Neuronal stem cell (in vitro differentiated cells): ENCODE results near the gene NAMPT.

Experiments
- DNase-seq: peaks from one replicate; pipeline ENCODE4 v3.0.0-alpha.2; 2013; ENCODE audit warnings: low spot score
- H2AFZ ChIP-seq: one replicate; pipeline ENCODE4 v1.6.1; 2013; ENCODE audit warnings: mild to moderate bottlenecking, low read length, inconsistent platforms
- H2AK5ac ChIP-seq: 2 replicates; pipeline ENCODE4 v1.6.1; 2013; ENCODE audit warnings: low read depth, mild to moderate bottlenecking, inconsistent platforms, low read length, moderate library complexity, mixed read lengths
- H2BK120ac ChIP-seq: 2 replicates; pipeline ENCODE4 v1.6.1; 2013; ENCODE audit warnings: low read depth, mild to moderate bottlenecking, inconsistent platforms, low read length, moderate library complexity, mixed read lengths
- H2BK12ac ChIP-seq: one replicate; pipeline ENCODE4 v1.6.1; 2013; ENCODE audit warnings: low read length, inconsistent platforms
- H2BK15ac ChIP-seq: 2 replicates; pipeline ENCODE4 v1.6.1; 2013; ENCODE audit warnings: mild to moderate bottlenecking, low read length, inconsistent platforms, mixed read lengths
- H2BK5ac ChIP-seq: one replicate; pipeline ENCODE4 v1.6.1; 2013; ENCODE audit warnings: inconsistent platforms, mild to moderate bottlenecking, low read length, moderate library complexity
- H3K14ac ChIP-seq: one replicate; pipeline ENCODE4 v1.6.1; 2013; ENCODE audit warnings: low read length, inconsistent platforms
- H3K18ac ChIP-seq: 2 replicates; pipeline ENCODE4 v1.6.1; 2013; ENCODE audit warnings: low read length, inconsistent platforms
- H3K23ac ChIP-seq: 2 replicates; pipeline ENCODE4 v1.6.1; 2013; ENCODE audit warnings: low read depth, mild to moderate bottlenecking, mixed read lengths, low read length, inconsistent platforms; ENCODE audit not compliant: poor library complexity
- H3K27ac ChIP-seq: replicated peaks from 3 replicates; pipeline ENCODE4 v1.5.1; 2013; ENCODE audit warnings: low read length, inconsistent platforms
- H3K27me3 ChIP-seq, 3 experiments: 2 replicates each; pipeline ENCODE4 v1.6.1; 2013; ENCODE audit warnings: low read length in 3 of 3, mild to moderate bottlenecking in 2 of 3, inconsistent platforms in 1 of 3, low read depth in 1 of 3, mixed read lengths in 1 of 3, moderate library complexity in 1 of 3; ENCODE audit not compliant: control insufficient read depth in 3 of 3, insufficient read depth in 3 of 3
- H3K36me3 ChIP-seq, 2 donors: replicated peaks in 1 of 2; 2 replicates each; pipeline ENCODE4 v1.6.1; 2013; ENCODE audit warnings: low read length in 2 of 2; ENCODE audit not compliant: control insufficient read depth in 2 of 2, insufficient read depth in 2 of 2
- H3K4ac ChIP-seq: 2 replicates; pipeline ENCODE4 v1.6.1; 2013; ENCODE audit warnings: inconsistent platforms, mild to moderate bottlenecking, low read length, moderate library complexity
- H3K4me1 ChIP-seq, 2 donors: 1 replicate in 1 of 2; 2 replicates in 1 of 2; pipeline ENCODE4 v1.6.1; 2013; ENCODE audit warnings: low read length in 2 of 2, low read depth in 1 of 2; ENCODE audit not compliant: control insufficient read depth in 2 of 2, insufficient read depth in 1 of 2
- H3K4me2 ChIP-seq: one replicate; pipeline ENCODE4 v1.6.1; 2013; ENCODE audit warnings: mild to moderate bottlenecking, low read length, inconsistent platforms; ENCODE audit not compliant: insufficient read depth, poor library complexity, severe bottlenecking
- H3K4me3 ChIP-seq, 2 donors: 2 replicates each; pipeline ENCODE4 v1.5.1; 2013; ENCODE audit warnings: low read length in 2 of 2, mild to moderate bottlenecking in 2 of 2, inconsistent platforms in 1 of 2, moderate library complexity in 1 of 2
- H3K79me1 ChIP-seq: one replicate; pipeline ENCODE4 v1.6.1; 2013; ENCODE audit warnings: low read depth, mild to moderate bottlenecking, inconsistent platforms, low read length, moderate library complexity
- H3K9ac ChIP-seq: one replicate; pipeline ENCODE4 v1.6.1; 2013; ENCODE audit warnings: mild to moderate bottlenecking, low read depth, low read length, inconsistent platforms; ENCODE audit not compliant: poor library complexity
- H3K9me3 ChIP-seq, 2 donors: replicated peaks in 1 of 2; 2 replicates each; pipeline versions ENCODE3 to v1.6.1; 2013; ENCODE audit warnings: low read length in 2 of 2, mild to moderate bottlenecking in 2 of 2, inconsistent platforms in 1 of 2, low read depth in 1 of 2, mixed read lengths in 1 of 2, moderate library complexity in 1 of 2; ENCODE audit not compliant: control insufficient read depth in 2 of 2, insufficient read depth in 1 of 2
- H4K8ac ChIP-seq: one replicate; pipeline ENCODE4 v1.6.1; 2013; ENCODE audit warnings: low read depth, mild to moderate bottlenecking, inconsistent platforms, low read length, moderate library complexity
- H4K91ac ChIP-seq: one replicate; pipeline ENCODE4 v1.6.1; 2013; ENCODE audit warnings: low read length, low read depth, mild to moderate bottlenecking, inconsistent platforms; ENCODE audit not compliant: poor library complexity
- WGBS, 2 donors: extraction: QIAGEN DNeasy Blood & Tissue Kit; methylation state at CpG; one replicate each; pipeline ENCODE4 v1.1.7; 2013; ENCODE audit warnings: missing lambda C conversion rate in 2 of 2, mixed read lengths in 1 of 2; ENCODE audit not compliant: insufficient read length in 2 of 2, insufficient replicate concordance in 1 of 2; ENCODE audit errors: extremely low coverage in 2 of 2; 5-methylcytosine and 5-hydroxymethylcytosine counted together

The NAMPT gene

GRCh38 chr7:106291247-106291646 is 6.5 kb upstream of the NAMPT start:
- H3K14ac ChIP-seq = no peak overlapping the region
- H3K9me3 ChIP-seq = peaks cover 0 to 7% of the 10 kb centered on the region in 2 donors
- H3K23ac ChIP-seq = no peak overlapping the region
- no peak overlapping the region for H4K8ac ChIP-seq
- DNase-seq = no peak
- H3K27me3 ChIP-seq = peaks cover 0 to 20% (median 0%) of the 10 kb centered on the region in 3 experiments
- WGBS, 2 donors = no CpG with 5 or more reads among the region's 4 CpGs
- no peak overlapping the region for H4K91ac ChIP-seq
- H2BK12ac ChIP-seq = no peak overlapping the region
- no peak overlapping the region for H2BK5ac ChIP-seq
- H3K4me3 ChIP-seq = no peak overlapping the region
- H3K36me3 ChIP-seq = no peaks in the 10 kb centered on the region
- H2AFZ ChIP-seq = no peak overlapping the region
- no peaks in the 10 kb centered on the region for H3K79me1 ChIP-seq
- no peak overlapping the region for H2BK15ac ChIP-seq
- no peak overlapping the region for H2AK5ac ChIP-seq
- H3K9ac ChIP-seq = no peak overlapping the region
- peaks cover 0 to under 1% of the 10 kb centered on the region in 2 donors for H3K4me1 ChIP-seq
- H2BK120ac ChIP-seq = no peak overlapping the region
- no peak overlapping the region for H3K4me2 ChIP-seq
- H3K27ac ChIP-seq = no peak overlapping the region
- no peak overlapping the region for H3K18ac ChIP-seq
- H3K4ac ChIP-seq = no peak overlapping the region

GRCh38 chr7:106290319-106290718 is 5.5 kb upstream of the NAMPT start:
- no peak overlapping the region for H2BK5ac ChIP-seq
- H2BK12ac ChIP-seq = no peak overlapping the region
- H3K27me3 ChIP-seq = peaks cover 0 to 20% (median 0%) of the 10 kb centered on the region in 3 experiments
- no peak overlapping the region for H3K18ac ChIP-seq
- no peak overlapping the region for H3K14ac ChIP-seq
- H2AFZ ChIP-seq = no peak overlapping the region
- no peak overlapping the region for H4K8ac ChIP-seq
- no peak overlapping the region for H4K91ac ChIP-seq
- no peak overlapping the region for H2BK15ac ChIP-seq
- no peak overlapping the region for H3K4me3 ChIP-seq
- no peak overlapping the region for H3K4me2 ChIP-seq
- H2AK5ac ChIP-seq = no peak overlapping the region
- no peak for DNase-seq
- H3K36me3 ChIP-seq = no peaks in the 10 kb centered on the region
- H3K23ac ChIP-seq = no peak overlapping the region
- H3K4ac ChIP-seq = no peak overlapping the region
- H2BK120ac ChIP-seq = no peak overlapping the region
- H3K9ac ChIP-seq = no peak overlapping the region
- no CpG with 5 or more reads among the region's 5 CpGs for WGBS, 2 donors
- H3K79me1 ChIP-seq = no peaks in the 10 kb centered on the region
- peaks cover 0 to 7% of the 10 kb centered on the region in 2 donors for H3K9me3 ChIP-seq
- H3K27ac ChIP-seq = no peak overlapping the region
- peaks cover 0 to 3% of the 10 kb centered on the region in 2 donors for H3K4me1 ChIP-seq

DNA sequence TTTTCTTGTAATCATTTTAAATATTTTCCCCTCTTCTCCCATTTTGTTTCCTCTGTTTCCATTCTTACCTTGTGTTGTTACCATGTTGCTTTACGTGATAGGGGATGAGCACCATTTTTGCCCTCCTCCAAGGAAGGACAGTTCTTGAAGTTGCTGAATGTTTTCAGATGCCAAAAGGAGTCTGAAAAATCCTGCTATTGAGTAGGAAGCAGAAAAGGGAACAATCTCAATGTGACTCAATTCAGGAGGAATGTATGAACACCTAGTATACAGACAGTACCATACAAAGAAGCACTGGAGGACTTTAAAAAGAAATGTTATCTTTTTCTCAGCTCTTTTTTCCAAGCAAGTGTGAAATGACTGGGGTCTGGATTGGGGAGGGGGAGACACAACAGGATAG is 5.1 kb upstream of the NAMPT start:
- no peak overlapping the region for H4K8ac ChIP-seq
- H3K79me1 ChIP-seq = no peaks in the 10 kb centered on the region
- H2AK5ac ChIP-seq = no peak overlapping the region
- H3K36me3 ChIP-seq = no peaks in the 10 kb centered on the region
- no peak overlapping the region for H3K18ac ChIP-seq
- no peak overlapping the region for H3K14ac ChIP-seq
- H3K9me3 ChIP-seq = peaks cover 0 to 7% of the 10 kb centered on the region in 2 donors
- no peak overlapping the region for H2BK15ac ChIP-seq
- H3K9ac ChIP-seq = no peak overlapping the region
- peaks cover 0 to 3% of the 10 kb centered on the region in 2 donors for H3K4me1 ChIP-seq
- H4K91ac ChIP-seq = no peak overlapping the region
- no peak overlapping the region for H2BK12ac ChIP-seq
- no peak overlapping the region for H3K4me2 ChIP-seq
- peaks cover 0 to 20% (median 0%) of the 10 kb centered on the region in 3 experiments for H3K27me3 ChIP-seq
- no peak overlapping the region for H3K23ac ChIP-seq
- no peak overlapping the region for H2BK5ac ChIP-seq
- no peak overlapping the region for H3K27ac ChIP-seq
- no peak for DNase-seq
- H2AFZ ChIP-seq = no peak overlapping the region
- H3K4ac ChIP-seq = no peak overlapping the region
- no peak overlapping the region for H2BK120ac ChIP-seq
- WGBS, 2 donors = no CpG with 5 or more reads among the region's 1 CpG
- H3K4me3 ChIP-seq = no peak overlapping the region

DNA sequence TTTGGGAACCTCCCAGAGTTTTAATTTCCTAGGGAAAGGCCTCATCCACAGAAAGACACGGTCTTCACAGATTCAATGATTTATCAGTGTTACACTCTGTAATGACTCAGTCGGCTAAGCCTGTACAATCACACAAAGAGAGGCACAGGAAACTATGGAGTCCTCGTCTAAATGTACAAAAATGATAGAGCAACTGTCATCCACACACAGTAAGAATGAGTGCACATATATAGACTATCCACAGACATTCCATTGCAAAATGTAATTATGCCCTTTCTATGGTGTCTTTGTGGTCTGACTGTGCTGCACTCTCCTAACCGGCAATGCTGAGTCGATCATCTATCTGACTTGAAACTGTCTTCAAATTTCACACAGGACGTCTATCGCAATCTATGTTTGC is 3.5 kb upstream of the NAMPT start:
- no CpG with 5 or more reads among the region's 7 CpGs for WGBS, 2 donors
- Histone ChIP-seq H3K14ac (no peak overlapping the region), H2AFZ (no peak overlapping the region)

More for the DNA sequence above, 3.5 kb upstream of the NAMPT start:
- Histone ChIP-seq H3K18ac (no peak overlapping the region), H3K9ac (no peak overlapping the region), H2AK5ac (no peak overlapping the region), H2BK120ac (no peak overlapping the region), H3K9me3 (peaks cover 0 to 2% of the 10 kb centered on the region in 2 donors), H3K36me3 (no peaks in the 10 kb centered on the region), H2BK12ac (no peak overlapping the region), H3K4me2 (no peak overlapping the region), H3K27ac (no peak overlapping the region), H2BK5ac (no peak overlapping the region), H4K8ac (no peak overlapping the region), H2BK15ac (no peak overlapping the region), H3K4me1 (peaks cover 3% of the 10 kb centered on the region in 2 donors), H3K4me3 (no peak overlapping the region), H4K91ac (no peak overlapping the region), H3K79me1 (no peaks in the 10 kb centered on the region), H3K4ac (no peak overlapping the region), H3K23ac (no peak overlapping the region), H3K27me3 (peaks cover 0 to 20% (median 0%) of the 10 kb centered on the region in 3 experiments)
- DNase-seq = no peak
